ENCODE measurements around the gene ANKRD60.

ANKRD60 gene

DNA sequence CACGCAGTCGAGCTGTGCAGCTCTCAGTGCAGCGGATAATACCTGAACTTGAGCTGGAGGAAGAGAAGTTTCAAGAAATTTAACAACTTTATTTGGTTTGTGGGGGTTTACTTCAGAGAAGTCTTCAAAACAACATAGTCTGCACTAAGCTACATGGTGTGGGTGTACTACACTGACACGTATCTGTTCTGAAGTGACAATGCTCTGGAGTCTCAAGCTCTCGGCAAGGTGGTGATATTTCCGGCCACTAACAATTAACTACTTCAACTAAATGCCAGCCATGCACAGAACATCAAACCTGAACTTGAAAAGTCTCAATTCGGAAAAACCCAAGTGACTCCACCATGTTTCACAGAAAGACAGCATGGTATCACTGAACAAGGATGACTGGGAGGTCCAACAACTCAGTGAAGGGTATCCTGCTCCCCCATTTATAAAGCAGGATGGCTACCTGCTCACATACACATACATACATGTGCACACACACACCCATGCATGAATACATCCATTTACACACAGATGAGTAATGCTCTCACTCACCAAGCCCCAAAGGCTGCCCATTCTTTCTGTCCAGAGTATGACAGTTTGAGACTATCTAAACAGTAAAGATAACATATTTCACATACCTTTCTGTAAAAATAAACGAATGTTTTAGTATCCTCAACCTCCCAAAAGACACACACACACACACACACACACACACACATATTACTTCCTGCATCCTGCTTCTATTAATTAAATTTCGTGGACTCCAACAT lies 15.4 kb upstream of the ANKRD60 start:
- H3K9ac ChIP-seq (ENCODE audit: low read length), result no peak overlapping the region
- no peak overlapping the region for H3K4me3 ChIP-seq (ENCODE audit: low read depth, low read length)
- no peak overlapping the region for H3K27ac ChIP-seq (ENCODE audit: low read depth, low read length)
- H3K4me1 ChIP-seq (ENCODE audit: control insufficient read depth, insufficient read depth, low read length), result no peaks in the 10 kb centered on the region
- H3K27me3 ChIP-seq (ENCODE audit: control insufficient read depth, insufficient read depth, low read length), result no peaks in the 10 kb centered on the region
- peaks cover 61% of the 10 kb centered on the region for H3K36me3 ChIP-seq (ENCODE audit: control insufficient read depth, insufficient read depth, low read length)
- H3K9me3 ChIP-seq (ENCODE audit: control insufficient read depth, insufficient read depth, low read depth, low read length), result no peaks in the 10 kb centered on the region

GRCh38 chr20:58242824-58243223 lies 14.4 kb upstream of the ANKRD60 start:
- Histone ChIP-seq H3K4me3 (ENCODE audit: low read depth, low read length) (no peak overlapping the region), H3K9ac (ENCODE audit: low read length) (no peak overlapping the region), H3K4me1 (ENCODE audit: control insufficient read depth, insufficient read depth, low read length) (no peaks in the 10 kb centered on the region), H3K36me3 (ENCODE audit: control insufficient read depth, insufficient read depth, low read length) (peaks cover 62% of the 10 kb centered on the region), H3K9me3 (ENCODE audit: control insufficient read depth, insufficient read depth, low read depth, low read length) (no peaks in the 10 kb centered on the region), H3K27ac (ENCODE audit: low read depth, low read length) (no peak overlapping the region), H3K27me3 (ENCODE audit: control insufficient read depth, insufficient read depth, low read length) (no peaks in the 10 kb centered on the region)

DNA sequence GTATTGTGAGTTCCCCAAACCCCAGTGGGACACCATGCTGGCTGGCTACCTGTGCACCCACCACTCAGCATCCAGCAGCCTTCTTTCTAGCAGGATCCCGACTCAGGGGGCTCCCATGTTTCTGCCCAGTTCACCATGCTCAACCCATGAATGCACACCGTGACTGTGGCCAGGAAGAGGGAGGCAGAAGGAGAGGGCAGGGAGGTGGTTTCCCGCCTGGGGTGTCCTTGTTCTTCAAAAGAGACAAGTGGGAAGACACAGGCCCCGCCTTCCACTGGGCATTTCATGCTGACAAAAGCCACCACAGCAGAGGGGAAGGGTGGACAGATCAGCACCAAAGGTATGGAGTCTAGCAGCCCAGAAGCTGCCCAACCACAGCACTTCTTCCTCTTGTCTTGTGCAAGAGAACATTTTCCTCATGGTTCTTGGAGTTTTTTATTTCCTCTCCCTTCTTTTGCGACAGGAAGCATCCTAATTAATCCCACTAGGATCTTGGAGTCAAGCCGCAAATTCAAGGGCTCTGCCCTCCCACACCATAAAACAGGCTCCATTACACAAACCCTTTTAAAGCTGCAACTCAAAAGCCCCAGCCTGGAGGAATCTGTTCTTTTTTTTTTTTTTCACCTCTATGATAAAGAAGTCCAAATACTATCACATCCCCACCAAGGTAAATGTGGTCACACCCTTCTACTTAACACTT lies 13.5 kb upstream of the ANKRD60 start:
- Histone ChIP-seq H3K9me3 (ENCODE audit: control insufficient read depth, insufficient read depth, low read depth, low read length) (no peaks in the 10 kb centered on the region), H3K27me3 (ENCODE audit: control insufficient read depth, insufficient read depth, low read length) (no peaks in the 10 kb centered on the region), H3K9ac (ENCODE audit: low read length) (no peak overlapping the region), H3K4me3 (ENCODE audit: low read depth, low read length) (no peak overlapping the region), H3K4me1 (ENCODE audit: control insufficient read depth, insufficient read depth, low read length) (no peaks in the 10 kb centered on the region), H3K36me3 (ENCODE audit: control insufficient read depth, insufficient read depth, low read length) (peaks cover 54% of the 10 kb centered on the region), H3K27ac (ENCODE audit: low read depth, low read length) (no peak overlapping the region)

GRCh38 chr20:58240471-58240870 lies 12.0 kb upstream of the ANKRD60 start:
- no peak overlapping the region for H3K4me3 ChIP-seq (ENCODE audit: low read depth, low read length)
- no peak overlapping the region for H3K27ac ChIP-seq (ENCODE audit: low read depth, low read length)
- no peaks in the 10 kb centered on the region for H3K4me1 ChIP-seq (ENCODE audit: control insufficient read depth, insufficient read depth, low read length)
- H3K27me3 ChIP-seq (ENCODE audit: control insufficient read depth, insufficient read depth, low read length), result peaks cover 5% of the 10 kb centered on the region; the same call in 1 of the 2 replicates
- H3K36me3 ChIP-seq (ENCODE audit: control insufficient read depth, insufficient read depth, low read length), result peaks cover 40% of the 10 kb centered on the region
- no peak overlapping the region for H3K9ac ChIP-seq (ENCODE audit: low read length)
- no peaks in the 10 kb centered on the region for H3K9me3 ChIP-seq (ENCODE audit: control insufficient read depth, insufficient read depth, low read depth, low read length)

DNA sequence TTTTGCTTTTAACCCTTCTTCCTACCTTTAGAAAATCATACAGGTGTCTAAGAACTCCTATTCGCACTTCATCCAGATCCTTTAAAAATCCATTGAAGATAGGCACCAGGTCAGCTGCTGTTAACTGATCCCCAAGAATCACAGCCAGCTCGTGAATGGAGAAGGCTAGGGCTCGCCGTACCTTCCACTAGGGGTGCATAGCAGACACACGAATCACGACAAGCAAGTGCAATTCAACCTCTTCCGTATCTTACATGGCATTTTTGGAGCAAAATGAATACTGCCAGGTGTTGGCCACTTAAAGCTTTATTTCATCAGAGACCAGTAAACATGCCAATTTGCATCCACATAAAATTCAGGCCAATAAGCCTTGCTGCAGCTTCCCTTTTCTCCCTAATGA lies 10.8 kb upstream of the ANKRD60 start:
- H3K27ac ChIP-seq (ENCODE audit: low read depth, low read length), result no peak overlapping the region
- H3K4me1 ChIP-seq (ENCODE audit: control insufficient read depth, insufficient read depth, low read length), result no peaks in the 10 kb centered on the region

DNA sequence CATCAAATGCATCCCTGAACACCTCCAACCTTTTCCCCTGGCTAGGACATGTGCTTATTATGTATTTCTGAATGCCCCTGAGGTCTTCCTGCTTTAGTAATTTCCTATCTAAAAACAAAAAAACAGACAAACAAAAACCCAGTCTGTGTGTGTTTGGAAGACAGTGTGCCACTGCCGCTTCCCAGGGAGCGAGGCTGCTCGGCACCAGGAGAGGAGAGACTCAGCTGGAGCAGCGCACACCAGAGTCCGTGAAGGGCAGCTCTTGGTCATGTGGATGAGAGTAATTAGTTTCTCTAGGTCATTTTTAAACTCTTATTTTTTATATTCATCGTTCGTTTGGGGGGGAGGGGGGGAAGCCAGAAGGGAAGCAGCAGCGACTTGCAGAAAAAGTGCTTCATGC lies 10.0 kb upstream of the ANKRD60 start:
- no peak overlapping the region for H3K27ac ChIP-seq (ENCODE audit: low read depth, low read length)
- no peaks in the 10 kb centered on the region for H3K9me3 ChIP-seq (ENCODE audit: control insufficient read depth, insufficient read depth, low read depth, low read length)
- no peak overlapping the region for H3K9ac ChIP-seq (ENCODE audit: low read length)
- no peak overlapping the region for H3K4me3 ChIP-seq (ENCODE audit: low read depth, low read length)
- peaks cover 32% of the 10 kb centered on the region for H3K36me3 ChIP-seq (ENCODE audit: control insufficient read depth, insufficient read depth, low read length)
- no peaks in the 10 kb centered on the region for H3K4me1 ChIP-seq (ENCODE audit: control insufficient read depth, insufficient read depth, low read length)
- peaks cover 5% of the 10 kb centered on the region; the same call in 1 of the 2 replicates for H3K27me3 ChIP-seq (ENCODE audit: control insufficient read depth, insufficient read depth, low read length)

More for the DNA sequence above, 10.8 kb upstream of the ANKRD60 start:
- no peaks in the 10 kb centered on the region for H3K9me3 ChIP-seq (ENCODE audit: control insufficient read depth, insufficient read depth, low read depth, low read length)
- H3K9ac ChIP-seq (ENCODE audit: low read length), result no peak overlapping the region
- peaks cover 37% of the 10 kb centered on the region for H3K36me3 ChIP-seq (ENCODE audit: control insufficient read depth, insufficient read depth, low read length)
- no peak overlapping the region for H3K4me3 ChIP-seq (ENCODE audit: low read depth, low read length)
- peaks cover 5% of the 10 kb centered on the region; the same call in 1 of the 2 replicates for H3K27me3 ChIP-seq (ENCODE audit: control insufficient read depth, insufficient read depth, low read length)

DNA sequence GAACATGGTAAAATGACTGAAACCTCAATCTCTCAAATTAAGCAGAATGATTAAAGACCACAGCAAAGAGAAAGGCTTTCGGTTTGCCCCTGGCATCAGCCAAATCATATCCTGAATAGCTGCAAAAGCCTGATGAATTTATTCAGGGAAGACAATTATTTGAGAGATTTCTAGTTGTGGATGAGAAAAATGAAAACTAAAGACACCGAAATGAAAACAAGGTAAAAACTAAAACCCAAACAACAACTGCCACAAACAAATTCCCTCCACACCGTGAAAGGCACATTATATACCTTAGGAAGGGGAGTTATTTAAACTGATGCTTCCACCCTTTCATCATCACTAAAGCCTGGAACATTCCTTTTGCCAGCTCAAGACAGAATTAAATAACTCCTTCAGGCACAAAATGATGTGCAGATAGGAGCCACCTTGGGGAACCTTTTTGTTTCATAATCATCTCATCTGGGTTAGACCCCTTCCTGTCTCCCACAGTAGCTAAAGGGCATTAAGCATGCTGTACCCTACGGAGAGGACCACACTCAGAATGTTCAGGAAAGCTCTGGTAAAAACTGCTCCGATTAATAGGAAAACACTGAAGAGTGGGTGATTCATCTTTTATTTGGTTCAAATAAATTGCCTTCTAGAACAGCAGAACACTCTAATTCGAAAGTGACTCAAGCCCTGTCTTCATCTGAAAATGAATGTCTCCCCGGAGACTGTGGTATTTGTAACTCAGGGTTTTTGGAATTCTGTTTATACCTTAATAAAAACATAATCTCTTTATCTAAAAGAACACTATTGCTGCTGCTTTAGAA lies 9.1 kb upstream of the ANKRD60 start:
- Histone ChIP-seq H3K27me3 (ENCODE audit: control insufficient read depth, insufficient read depth, low read length) (peaks cover 5% of the 10 kb centered on the region; the same call in 1 of the 2 replicates), H3K27ac (ENCODE audit: low read depth, low read length) (no peak overlapping the region), H3K36me3 (ENCODE audit: control insufficient read depth, insufficient read depth, low read length) (peaks cover 22% of the 10 kb centered on the region), H3K9me3 (ENCODE audit: control insufficient read depth, insufficient read depth, low read depth, low read length) (no peaks in the 10 kb centered on the region), H3K4me1 (ENCODE audit: control insufficient read depth, insufficient read depth, low read length) (no peaks in the 10 kb centered on the region), H3K9ac (ENCODE audit: low read length) (no peak overlapping the region), H3K4me3 (ENCODE audit: low read depth, low read length) (no peak overlapping the region)

DNA sequence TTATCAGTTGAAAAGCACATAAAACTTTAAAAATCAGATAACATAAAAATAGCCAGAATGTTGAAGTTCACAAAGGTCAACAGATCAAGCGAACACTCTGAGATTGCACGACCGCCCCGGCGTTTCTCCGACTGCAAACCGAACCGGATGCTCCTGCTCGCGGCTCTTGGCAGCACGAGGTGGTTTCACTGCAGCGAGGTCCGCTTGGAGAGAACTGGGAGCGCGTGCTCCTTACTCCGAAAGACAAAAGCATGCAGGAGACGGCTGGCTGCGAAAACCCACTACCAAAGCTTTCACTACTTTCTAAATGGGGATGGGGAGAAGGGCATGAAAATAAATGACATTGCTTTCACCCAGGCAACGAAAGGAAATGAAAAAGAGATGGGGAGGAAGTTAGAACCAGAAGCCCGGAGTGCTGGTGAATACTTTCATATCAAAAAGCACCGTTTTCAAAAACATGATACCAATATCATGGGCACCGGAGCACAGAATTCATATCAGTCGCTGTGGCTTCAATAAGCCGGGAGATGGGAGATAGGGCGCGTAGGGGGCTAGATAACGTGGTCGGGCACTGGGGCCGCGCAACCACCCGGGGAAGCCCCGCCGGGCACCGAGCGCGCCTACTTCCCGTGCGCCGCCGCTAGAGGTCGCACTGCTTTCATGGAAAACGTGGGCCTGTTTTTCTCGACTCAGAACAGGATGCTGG lies 8.3 kb upstream of the ANKRD60 start:
- Histone ChIP-seq H3K36me3 (ENCODE audit: control insufficient read depth, insufficient read depth, low read length) (peaks cover 19% of the 10 kb centered on the region), H3K4me3 (ENCODE audit: low read depth, low read length) (peak overlapping the region; percentile 59), H3K27ac (ENCODE audit: low read depth, low read length) (no peak overlapping the region), H3K9me3 (ENCODE audit: control insufficient read depth, insufficient read depth, low read depth, low read length) (no peaks in the 10 kb centered on the region), H3K27me3 (ENCODE audit: control insufficient read depth, insufficient read depth, low read length) (peaks cover 5% of the 10 kb centered on the region; the same call in 1 of the 2 replicates), H3K9ac (ENCODE audit: low read length) (no peak overlapping the region), H3K4me1 (ENCODE audit: control insufficient read depth, insufficient read depth, low read length) (no peaks in the 10 kb centered on the region)

GRCh38 chr20:58235010-58235409 lies 6.6 kb upstream of the ANKRD60 start:
- Histone ChIP-seq H3K4me1 (ENCODE audit: control insufficient read depth, insufficient read depth, low read length) (no peaks in the 10 kb centered on the region), H3K9me3 (ENCODE audit: control insufficient read depth, insufficient read depth, low read depth, low read length) (no peaks in the 10 kb centered on the region), H3K27me3 (ENCODE audit: control insufficient read depth, insufficient read depth, low read length) (peaks cover 5% of the 10 kb centered on the region; the same call in 1 of the 2 replicates), H3K9ac (ENCODE audit: low read length) (no peak overlapping the region), H3K36me3 (ENCODE audit: control insufficient read depth, insufficient read depth, low read length) (peaks cover 15% of the 10 kb centered on the region), H3K27ac (ENCODE audit: low read depth, low read length) (no peak overlapping the region), H3K4me3 (ENCODE audit: low read depth, low read length) (no peak overlapping the region)

- Histone ChIP-seq H3K9ac (ENCODE audit: low read length) (no peak overlapping the region), H3K27me3 (ENCODE audit: control insufficient read depth, insufficient read depth, low read length) (peaks cover 12% of the 10 kb centered on the region), H3K27ac (ENCODE audit: low read depth, low read length) (no peak overlapping the region), H3K4me3 (ENCODE audit: low read depth, low read length) (no peak overlapping the region), H3K36me3 (ENCODE audit: control insufficient read depth, insufficient read depth, low read length) (peaks cover 9% of the 10 kb centered on the region; the same call in 1 of the 2 replicates), H3K4me1 (ENCODE audit: control insufficient read depth, insufficient read depth, low read length) (no peaks in the 10 kb centered on the region), H3K9me3 (ENCODE audit: control insufficient read depth, insufficient read depth, low read depth, low read length) (no peaks in the 10 kb centered on the region)
Observed at GRCh38 chr20:58233881-58234528, 5.6 kb upstream of the ANKRD60 start.

All from HUES6 (cell line).